ENCODE data around the gene SORBS1. TPM values are rescaled to one million over a fixed set of nuclear protein-coding genes. Genes with fewer than 3 reads are reported as not detected.
A peak's percentile ranks its signal among the peaks of the same experiment; 100 is the strongest.

The SORBS1 gene
- total and polyA plus RNA-seq, 8 donors: 34.4 to 713 (median 168) TPM

GRCh38 chr10:95475003-95475383 lies 86.2 kb downstream of the SORBS1 start:
- intact Hi-C loops (cut with DNase I; ENCODE audit: low total_unique reads): no loop called here
- no peak for DNase-seq
- Histone ChIP-seq H3K4me3 (no peak overlapping the region), H3K9me3 (no peaks in the 10 kb centered on the region), H3K4me1 (peaks cover 54 to 100% (median 87%) of the 10 kb centered on the region in 4 donors), H3K27me3 (no peaks in the 10 kb centered on the region), H3K36me3 (no peaks in the 10 kb centered on the region), H3K27ac (peak overlapping the region; percentile 84 to 95 (median 87))
- 60 to 83% (median 67%) methylated on average over 1 of the region's 1 CpG for WGBS, 5 donors
- TF ChIP-seq CTCF (IDR thresholded peaks at IDR 0.05) (no peak), EP300 (IDR thresholded peaks at IDR 0.05) (no peak), POLR2AphosphoS5 (IDR thresholded peaks at IDR 0.05) (no peak), POLR2A (IDR thresholded peaks at IDR 0.05) (no peak)

- 10 to 27% (median 11%) methylated on average over 7 of the region's 7 CpGs for WGBS, 5 donors
- DNase-seq: peak in 1 of 2 donors; percentile 67
- intact Hi-C loops (cut with DNase I; ENCODE audit: low total_unique reads): no loop called here
- H3K27ac ChIP-seq: peak overlapping the region; percentile 84 to 95 (median 87)
- no peaks in the 10 kb centered on the region for H3K27me3 ChIP-seq
- H3K36me3 ChIP-seq: no peaks in the 10 kb centered on the region
- H3K9me3 ChIP-seq: no peaks in the 10 kb centered on the region
- no peak overlapping the region for H3K4me3 ChIP-seq
- TF ChIP-seq CTCF (IDR thresholded peaks at IDR 0.05) (no peak), POLR2A (IDR thresholded peaks at IDR 0.05) (no peak), POLR2AphosphoS5 (IDR thresholded peaks at IDR 0.05) (peak; percentile 86 to 97 (median 95)), EP300 (IDR thresholded peaks at IDR 0.05) (peak; percentile 94)
- peaks cover 54 to 100% (median 87%) of the 10 kb centered on the region in 4 donors for H3K4me1 ChIP-seq
These were observed 86.8 kb downstream of the SORBS1 start for GRCh38 chr10:95474228-95475002.

GRCh38 chr10:95472304-95473088 lies 88.7 kb downstream of the SORBS1 start:
- no peak for TF ChIP-seq POLR2A (IDR thresholded peaks at IDR 0.05)
- TF ChIP-seq CTCF (IDR thresholded peaks at IDR 0.05): no peak
- no peak for TF ChIP-seq POLR2AphosphoS5 (IDR thresholded peaks at IDR 0.05)
- no peak for TF ChIP-seq EP300 (IDR thresholded peaks at IDR 0.05)
- H3K9me3 ChIP-seq: no peaks in the 10 kb centered on the region
- 78 to 86% (median 82%) methylated on average over 13 of the region's 13 CpGs for WGBS, 5 donors
- peak overlapping the region; percentile 60 to 95 (median 87) for H3K27ac ChIP-seq
- H3K36me3 ChIP-seq: no peaks in the 10 kb centered on the region
- intact Hi-C loops (cut with DNase I; ENCODE audit: low total_unique reads): no loop called here
- H3K4me3 ChIP-seq: no peak overlapping the region
- DNase-seq: no peak
- peaks cover 49 to 97% (median 84%) of the 10 kb centered on the region in 4 donors for H3K4me1 ChIP-seq
- H3K27me3 ChIP-seq: no peaks in the 10 kb centered on the region

GRCh38 chr10:95469676-95470075 lies 91.5 kb downstream of the SORBS1 start:
- Histone ChIP-seq H3K27me3 (no peaks in the 10 kb centered on the region), H3K4me1 (peaks cover 31 to 93% (median 65%) of the 10 kb centered on the region in 4 donors), H3K36me3 (no peaks in the 10 kb centered on the region), H3K27ac (peak overlapping the region; percentile 40 to 95 (median 87)), H3K4me3 (no peak overlapping the region), H3K9me3 (no peaks in the 10 kb centered on the region)
- intact Hi-C loops (cut with DNase I; ENCODE audit: low total_unique reads): no loop called here
- 41 to 63% (median 47%) methylated on average over 5 of the region's 5 CpGs for WGBS, 5 donors
- DNase-seq: peak in 1 of 2 donors; percentile 39
- TF ChIP-seq CTCF (IDR thresholded peaks at IDR 0.05) (no peak), POLR2A (IDR thresholded peaks at IDR 0.05) (no peak), POLR2AphosphoS5 (IDR thresholded peaks at IDR 0.05) (no peak), EP300 (IDR thresholded peaks at IDR 0.05) (no peak)
